ENCODE data around the gene PACRG.

The PACRG gene

DNA sequence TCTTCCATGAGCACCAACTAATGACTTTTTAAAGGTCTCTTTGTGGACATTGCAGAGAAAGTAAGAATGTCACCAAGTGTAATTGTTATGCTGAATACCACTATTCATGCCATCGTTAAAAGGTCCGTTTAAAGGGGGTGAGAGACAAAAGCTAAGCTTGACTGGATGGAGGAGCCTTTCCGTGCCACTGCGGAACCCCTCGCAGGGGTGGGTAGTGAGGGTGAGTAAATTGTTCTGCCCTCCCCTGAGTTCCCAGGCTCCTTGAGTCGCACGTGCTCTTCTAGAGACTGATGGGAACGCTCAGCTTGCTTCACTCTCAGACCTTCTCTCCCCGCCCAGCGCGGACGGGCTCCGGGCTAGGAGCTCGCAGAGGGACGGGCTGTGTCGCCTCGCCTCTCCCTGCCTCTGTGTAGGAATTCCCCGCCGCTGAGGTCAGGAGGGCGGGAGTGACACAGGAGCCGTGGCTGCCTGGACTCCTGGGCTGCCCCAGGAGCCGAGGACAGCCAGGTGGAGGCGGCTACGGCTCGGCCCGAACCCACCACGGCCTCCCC is 371.9 kb downstream of the PACRG start:
- DNase-seq (no peak), ATAC-seq (no peak)
- Mint-ChIP-seq H3K27ac (no peak overlapping the region), H3K27me3 (no peaks in the 10 kb centered on the region), H3K4me3 (no peak overlapping the region), H3K4me1 (no peaks in the 10 kb centered on the region), H3K9me3 (peaks cover 0 to 12% of the 10 kb centered on the region in 2 donors)

DNA sequence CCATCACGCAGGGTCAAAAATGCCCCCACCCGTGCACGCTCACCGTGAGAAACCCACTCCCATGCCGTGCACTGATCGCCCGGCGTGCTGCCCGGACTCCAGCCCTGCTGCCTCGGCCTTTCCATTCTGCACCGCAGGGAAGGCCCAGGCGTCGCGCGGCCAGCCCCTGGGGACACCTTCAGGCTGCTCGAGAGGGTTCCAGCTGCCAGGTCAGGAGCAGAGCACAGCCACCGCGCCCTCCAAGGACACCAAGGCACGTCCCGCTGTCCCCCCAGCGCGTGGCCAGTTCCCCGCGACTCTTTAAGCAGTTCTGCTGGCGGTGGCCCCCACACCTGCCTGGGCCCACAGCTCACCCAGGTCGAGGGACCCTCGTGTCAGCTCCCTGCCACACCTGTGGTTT is 372.5 kb downstream of the PACRG start:
- H3K27me3 Mint-ChIP-seq: no peaks in the 10 kb centered on the region
- no peaks in the 10 kb centered on the region for H3K4me1 Mint-ChIP-seq
- no peak overlapping the region for H3K27ac Mint-ChIP-seq
- no peak for DNase-seq
- ATAC-seq: no peak
- H3K4me3 Mint-ChIP-seq: no peak overlapping the region
- H3K9me3 Mint-ChIP-seq: peaks cover 0 to 12% of the 10 kb centered on the region in 2 donors

DNA sequence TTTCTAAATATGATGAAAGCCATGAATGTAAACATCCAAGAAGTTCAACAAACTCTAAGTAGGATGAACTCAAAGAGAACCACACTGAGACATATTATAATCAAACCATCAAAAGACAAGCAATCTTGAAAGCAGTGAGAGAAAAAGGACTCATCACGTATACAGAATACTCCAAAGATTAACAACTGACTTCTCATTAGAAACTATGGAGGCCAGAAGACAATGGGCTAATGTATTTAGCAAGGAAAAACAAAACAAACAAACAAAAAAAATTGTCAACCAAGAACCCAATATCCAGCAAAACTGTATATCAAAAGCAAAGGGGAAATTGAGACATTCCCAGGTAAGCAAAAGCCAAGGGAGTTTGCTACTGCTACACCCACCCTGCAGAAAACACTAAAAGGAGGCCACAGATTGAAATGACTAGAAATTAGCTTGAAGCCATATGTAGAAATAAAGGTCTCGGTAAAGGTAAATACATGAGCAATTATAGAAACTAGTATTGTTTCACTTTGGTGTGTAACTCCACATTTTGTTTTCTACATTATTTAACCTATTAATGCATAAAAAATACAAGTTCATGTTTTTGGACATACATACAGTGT is 385.7 kb downstream of the PACRG start:
- no peaks in the 10 kb centered on the region for H3K27me3 Mint-ChIP-seq
- DNase-seq: no peak
- ATAC-seq: no peak
- peaks cover 20 to 41% of the 10 kb centered on the region in 2 donors for H3K9me3 Mint-ChIP-seq
- no peak overlapping the region for H3K27ac Mint-ChIP-seq
- no peak overlapping the region for H3K4me3 Mint-ChIP-seq
- no peaks in the 10 kb centered on the region for H3K4me1 Mint-ChIP-seq

DNA sequence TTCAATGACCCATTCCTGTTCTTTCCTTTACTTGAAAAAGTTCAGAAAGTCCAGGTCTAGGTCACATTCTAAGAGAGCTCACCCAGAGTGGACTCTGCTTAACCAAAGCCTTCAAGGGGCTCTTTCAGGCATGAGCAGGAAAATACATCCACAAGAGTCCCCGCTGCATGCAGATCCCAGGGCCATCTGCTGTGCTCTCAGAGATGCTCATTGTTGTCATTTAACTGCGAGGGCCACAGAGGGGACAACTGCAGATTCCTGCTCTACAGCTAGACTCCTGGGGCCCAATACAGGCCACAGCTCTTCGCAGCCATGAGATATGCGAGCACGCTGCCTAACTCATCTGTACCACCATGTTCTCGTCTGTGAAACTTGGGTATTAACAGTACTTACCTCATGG is 391.2 kb downstream of the PACRG start:
- Mint-ChIP-seq H3K9me3 (peaks cover 6 to 36% of the 10 kb centered on the region in 2 donors), H3K4me1 (no peaks in the 10 kb centered on the region), H3K27ac (no peak overlapping the region), H3K27me3 (no peaks in the 10 kb centered on the region), H3K4me3 (no peak overlapping the region)
- no peak for ATAC-seq
- no peak for DNase-seq

DNA sequence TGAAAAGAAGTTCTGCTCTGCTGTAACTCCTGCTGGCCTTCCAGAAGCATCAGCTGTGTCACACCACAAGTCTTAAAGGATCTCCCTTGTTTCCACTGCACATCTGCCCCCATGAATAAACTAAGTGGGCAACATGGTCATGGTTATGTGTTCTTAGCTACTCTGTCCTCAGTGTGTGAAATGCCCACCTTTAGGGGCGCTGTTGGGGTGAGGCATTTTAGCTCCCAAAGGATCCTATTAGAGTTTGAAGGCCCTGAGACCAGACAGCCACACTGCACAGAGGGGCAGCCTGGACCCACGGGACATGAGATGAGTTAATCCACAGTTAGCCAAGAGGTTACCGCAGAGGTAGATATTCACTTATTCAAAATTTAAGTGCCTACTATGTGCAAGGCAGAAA is 392.4 kb downstream of the PACRG start:
- H3K27ac Mint-ChIP-seq: no peak overlapping the region
- H3K27me3 Mint-ChIP-seq: no peaks in the 10 kb centered on the region
- no peaks in the 10 kb centered on the region for H3K4me1 Mint-ChIP-seq
- peaks cover 6 to 33% of the 10 kb centered on the region in 2 donors for H3K9me3 Mint-ChIP-seq
- ATAC-seq (no peak), DNase-seq (no peak)
- H3K4me3 Mint-ChIP-seq: no peak overlapping the region

DNA sequence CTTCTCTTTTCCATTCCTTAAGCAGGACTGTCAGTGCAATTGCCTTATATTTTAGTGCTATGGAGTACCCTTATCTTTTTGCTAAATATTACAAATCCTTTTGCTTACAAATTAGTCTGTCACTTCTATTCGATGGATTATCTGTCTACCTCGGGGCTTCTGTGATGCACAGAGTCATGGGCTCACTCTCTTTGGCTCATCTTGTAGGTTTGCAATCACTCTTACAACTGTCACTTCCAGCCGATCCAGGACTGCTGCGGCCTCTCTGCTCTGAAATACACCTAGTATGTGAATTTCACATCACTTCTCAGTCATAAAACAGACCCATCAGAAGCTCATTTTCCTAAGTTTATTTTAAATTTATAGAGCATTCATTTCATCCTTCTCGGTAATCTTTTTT is 393.5 kb downstream of the PACRG start:
- no peaks in the 10 kb centered on the region for H3K27me3 Mint-ChIP-seq
- no peak for DNase-seq
- peaks cover 6 to 23% of the 10 kb centered on the region in 2 donors for H3K9me3 Mint-ChIP-seq
- no peaks in the 10 kb centered on the region for H3K4me1 Mint-ChIP-seq
- ATAC-seq: no peak
- H3K4me3 Mint-ChIP-seq: no peak overlapping the region
- H3K27ac Mint-ChIP-seq: no peak overlapping the region

DNA sequence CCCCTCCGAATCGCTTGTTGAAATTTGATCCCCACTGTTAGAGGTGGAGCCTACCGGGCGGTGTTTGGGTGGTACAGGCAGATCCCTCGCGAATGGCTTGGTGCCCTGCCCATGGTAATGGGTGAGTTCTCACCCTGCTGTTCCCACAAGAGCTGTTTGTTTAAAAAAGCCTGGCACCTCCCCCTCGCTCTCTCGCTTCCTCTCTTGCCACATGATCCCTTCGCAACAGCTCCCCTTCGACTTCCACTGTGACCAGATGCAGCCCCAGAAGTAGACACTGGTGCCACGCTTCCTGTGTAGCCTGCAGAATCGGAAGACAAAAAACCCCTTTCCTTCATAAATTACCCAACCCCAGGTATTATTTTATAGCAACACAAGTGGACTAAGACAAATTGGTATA is 394.6 kb downstream of the PACRG start:
- Mint-ChIP-seq H3K27me3 (no peaks in the 10 kb centered on the region), H3K27ac (no peak overlapping the region), H3K4me1 (no peaks in the 10 kb centered on the region), H3K9me3 (peaks cover 6 to 12% of the 10 kb centered on the region in 2 donors), H3K4me3 (no peak overlapping the region)
- ATAC-seq (peak; percentile 33), DNase-seq (no peak)

DNA sequence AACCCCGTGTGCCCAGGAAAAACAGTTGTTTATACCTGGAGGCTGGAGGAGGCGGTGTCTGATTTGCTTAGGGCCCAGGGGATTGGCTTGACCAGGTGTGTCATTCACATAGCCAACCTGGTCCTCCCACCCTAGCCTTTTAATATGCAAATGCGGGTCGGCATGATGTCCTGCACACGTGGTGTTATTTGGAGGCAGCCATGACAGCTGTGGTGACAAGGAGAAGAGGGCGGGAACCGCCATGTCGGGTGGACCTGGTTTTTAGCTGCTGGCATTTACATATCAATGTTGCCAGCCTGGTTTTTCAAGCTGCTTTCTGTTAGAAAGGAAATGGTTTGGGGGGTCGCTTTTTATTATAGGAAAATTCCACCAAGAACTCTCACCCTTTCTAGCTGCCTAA is 395.3 kb downstream of the PACRG start:
- Mint-ChIP-seq H3K27ac (no peak overlapping the region), H3K4me3 (no peak overlapping the region), H3K27me3 (no peaks in the 10 kb centered on the region), H3K9me3 (peaks cover 6 to 11% of the 10 kb centered on the region in 2 donors), H3K4me1 (no peaks in the 10 kb centered on the region)
- DNase-seq (no peak), ATAC-seq (no peak)

DNA sequence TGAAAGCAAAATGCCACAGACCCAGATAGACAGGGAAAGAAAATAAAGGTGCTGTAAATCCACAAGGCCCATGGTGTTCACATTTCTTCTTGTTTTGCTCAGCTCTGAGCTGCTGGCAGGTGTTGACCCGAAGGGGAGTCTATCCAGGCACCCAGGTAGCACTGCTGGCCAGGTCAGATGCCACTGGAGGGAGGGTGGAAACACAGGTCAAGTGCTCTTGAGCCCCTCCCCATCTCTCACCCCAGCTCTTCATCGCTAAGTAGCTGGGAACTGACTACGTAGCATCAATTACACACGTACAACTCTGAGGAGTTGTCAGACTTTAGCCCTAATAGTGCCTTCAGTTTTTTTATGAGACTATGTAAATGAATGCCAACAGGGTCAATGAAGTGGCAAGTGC is 399.0 kb downstream of the PACRG start:
- H3K4me1 Mint-ChIP-seq: no peaks in the 10 kb centered on the region
- no peak overlapping the region for H3K27ac Mint-ChIP-seq
- peaks cover 6 to 11% of the 10 kb centered on the region in 2 donors for H3K9me3 Mint-ChIP-seq
- DNase-seq: no peak
- H3K4me3 Mint-ChIP-seq: no peak overlapping the region
- no peaks in the 10 kb centered on the region for H3K27me3 Mint-ChIP-seq
- no peak for ATAC-seq

DNA sequence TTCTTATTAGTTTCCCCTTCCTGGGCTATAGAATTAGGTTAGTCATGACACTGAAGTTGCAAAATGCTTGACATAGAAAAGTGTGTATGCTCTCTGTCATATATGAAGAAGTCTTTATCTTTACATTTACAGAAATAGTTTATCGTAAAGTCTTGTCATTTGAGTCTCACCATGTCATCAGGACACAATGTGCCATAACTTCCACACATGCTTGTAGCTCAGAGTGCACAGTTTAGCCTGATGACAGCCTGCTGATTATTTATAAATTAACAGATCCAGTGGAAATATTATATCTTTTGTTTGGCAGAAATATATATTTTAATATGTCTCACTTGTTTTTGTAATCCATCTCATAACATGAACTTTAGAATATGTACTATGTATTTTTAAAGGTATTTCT is 399.8 kb downstream of the PACRG start:
- Mint-ChIP-seq H3K4me3 (no peak overlapping the region), H3K9me3 (peaks cover 1 to 6% of the 10 kb centered on the region in 2 donors), H3K27me3 (no peaks in the 10 kb centered on the region), H3K27ac (no peak overlapping the region), H3K4me1 (no peaks in the 10 kb centered on the region)
- ATAC-seq (no peak), DNase-seq (no peak)

DNA sequence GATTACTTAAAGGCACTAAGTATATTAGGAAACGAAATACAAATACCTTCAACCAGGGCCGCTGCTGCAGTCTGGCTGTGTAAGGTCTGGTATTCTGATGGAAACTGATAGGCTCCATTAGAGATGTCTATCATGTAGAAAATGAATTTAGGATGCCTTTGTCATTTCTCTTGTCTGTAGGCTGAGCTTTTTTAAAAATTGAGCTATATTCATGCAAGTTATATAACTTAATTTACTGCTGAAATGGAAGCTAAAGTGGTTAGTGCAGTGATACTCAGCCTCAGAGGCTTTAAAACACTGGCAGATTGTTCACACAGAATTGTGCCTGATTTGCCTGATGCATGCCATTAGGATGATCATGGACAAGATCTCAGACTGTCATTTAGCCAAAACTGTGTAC is 400.6 kb downstream of the PACRG start:
- H3K27me3 Mint-ChIP-seq: no peaks in the 10 kb centered on the region
- H3K27ac Mint-ChIP-seq: no peak overlapping the region
- H3K4me3 Mint-ChIP-seq: no peak overlapping the region
- no peak for ATAC-seq
- no peak for DNase-seq
- H3K4me1 Mint-ChIP-seq: no peaks in the 10 kb centered on the region
- H3K9me3 Mint-ChIP-seq: peaks cover 4 to 7% of the 10 kb centered on the region in 2 donors

DNA sequence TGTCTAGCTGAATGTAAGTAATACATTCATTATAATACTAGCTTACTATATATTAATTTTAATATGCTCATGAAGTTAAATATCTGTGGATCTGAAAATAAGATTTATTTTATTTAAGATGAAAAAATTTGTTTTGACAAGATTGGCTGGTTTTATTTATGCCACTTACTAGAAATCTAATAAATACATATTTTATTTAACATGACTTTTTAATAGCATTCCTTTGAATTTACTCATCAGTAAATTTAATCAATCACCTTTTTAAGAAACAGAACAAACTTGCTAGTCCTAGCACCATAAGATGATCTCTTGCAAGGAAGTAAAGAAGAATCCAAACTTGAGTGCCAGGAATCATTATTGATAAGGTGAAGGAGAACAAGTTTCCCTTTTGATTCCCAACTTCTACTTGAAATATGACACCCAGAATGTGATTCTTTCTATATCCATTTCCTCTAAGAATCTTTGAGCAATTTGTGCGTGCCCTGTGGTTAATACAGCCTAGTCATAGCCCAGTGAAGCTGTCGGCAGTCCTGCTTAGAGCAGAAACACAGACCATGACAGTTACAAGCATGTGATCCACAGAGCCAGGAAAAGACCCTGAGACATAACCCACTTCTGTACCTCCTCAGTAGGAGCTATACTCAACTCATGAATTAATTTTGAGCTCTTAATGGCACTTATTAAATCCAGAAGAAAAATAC is 404.4 kb downstream of the PACRG start:
- DNase-seq: no peak
- H3K27me3 Mint-ChIP-seq: peaks cover 2% of the 10 kb centered on the region
- no peaks in the 10 kb centered on the region for H3K4me1 Mint-ChIP-seq
- no peak overlapping the region for H3K4me3 Mint-ChIP-seq
- H3K9me3 Mint-ChIP-seq: peaks cover 4 to 7% of the 10 kb centered on the region in 2 donors
- ATAC-seq: no peak
- H3K27ac Mint-ChIP-seq: no peak overlapping the region

DNA sequence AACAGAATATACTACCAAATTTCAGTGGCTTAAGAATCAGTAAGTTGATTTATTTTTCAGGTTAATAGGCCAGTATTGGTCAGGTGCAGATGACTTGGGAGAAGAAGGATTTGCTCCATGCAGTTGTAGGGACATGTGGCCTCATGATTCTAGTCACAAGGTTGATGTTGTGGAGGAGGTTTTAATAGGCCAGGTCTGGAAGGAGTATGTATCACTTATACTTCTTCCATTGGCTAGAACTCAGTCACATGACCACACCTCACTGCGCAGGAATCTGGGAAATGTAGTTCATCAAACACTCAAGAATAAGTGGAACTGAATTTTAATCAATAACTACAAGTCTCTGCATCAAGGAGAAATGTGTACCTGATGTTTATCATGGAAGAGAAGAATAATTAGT is 405.2 kb downstream of the PACRG start:
- H3K27ac Mint-ChIP-seq: no peak overlapping the region
- peaks cover 8% of the 10 kb centered on the region for H3K27me3 Mint-ChIP-seq
- DNase-seq (no peak), ATAC-seq (no peak)
- peaks cover 4 to 7% of the 10 kb centered on the region in 2 donors for H3K9me3 Mint-ChIP-seq
- H3K4me3 Mint-ChIP-seq: no peak overlapping the region
- H3K4me1 Mint-ChIP-seq: no peaks in the 10 kb centered on the region

DNA sequence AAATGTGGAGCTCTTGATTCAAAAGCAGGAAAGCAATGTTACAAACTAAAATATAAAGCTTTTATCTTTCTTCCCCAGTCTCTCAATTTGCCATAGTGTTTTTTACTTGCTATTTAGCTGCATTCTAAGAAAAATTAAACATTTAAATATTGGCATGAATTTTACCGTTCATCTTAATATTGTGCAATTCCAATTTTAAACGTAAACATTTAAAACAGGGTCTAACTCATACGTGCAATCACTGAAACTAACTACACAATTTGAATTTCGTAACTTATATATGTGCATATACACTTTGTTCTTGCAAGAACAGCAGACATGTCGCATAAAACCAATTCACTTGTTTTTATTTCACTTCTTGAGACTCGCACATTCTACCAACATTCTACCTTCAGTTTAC is 405.9 kb downstream of the PACRG start:
- H3K27ac Mint-ChIP-seq: no peak overlapping the region
- H3K9me3 Mint-ChIP-seq: peaks cover 4 to 7% of the 10 kb centered on the region in 2 donors
- peaks cover 8% of the 10 kb centered on the region for H3K27me3 Mint-ChIP-seq
- H3K4me1 Mint-ChIP-seq: no peaks in the 10 kb centered on the region
- no peak for ATAC-seq
- H3K4me3 Mint-ChIP-seq: no peak overlapping the region
- no peak for DNase-seq

DNA sequence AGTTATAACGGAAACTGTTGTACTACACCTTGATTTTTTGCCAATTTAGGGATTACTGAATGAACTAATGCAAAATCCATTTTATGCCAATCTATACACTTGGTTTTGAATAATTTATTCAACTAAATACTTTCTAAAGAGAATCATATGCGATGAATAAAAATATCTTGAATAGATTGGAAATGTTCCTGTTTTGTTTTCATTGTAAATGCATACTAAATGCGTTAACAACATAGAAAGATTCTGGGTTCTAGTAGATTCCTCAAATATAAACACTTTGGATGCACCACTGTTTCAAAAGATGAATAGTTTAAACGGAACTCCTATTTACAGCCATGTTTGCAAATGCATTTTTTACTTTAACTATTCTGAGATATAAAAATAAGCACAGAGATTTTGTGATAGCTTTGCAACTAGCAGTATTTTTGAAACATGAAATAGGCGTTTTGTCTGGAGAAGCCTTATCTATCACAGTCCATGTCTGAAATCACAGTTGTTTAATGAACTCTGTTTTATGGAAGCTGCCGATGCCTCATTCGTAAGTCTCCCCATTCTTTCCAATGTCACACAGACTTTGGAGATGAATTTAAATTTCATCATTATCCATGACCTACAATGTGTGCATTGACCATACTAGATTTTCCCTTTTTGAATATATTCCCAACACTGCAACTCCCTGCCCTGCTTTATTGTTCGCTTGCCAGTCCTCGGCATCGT is 409.1 kb downstream of the PACRG start:
- no peak overlapping the region for H3K27ac Mint-ChIP-seq
- H3K4me3 Mint-ChIP-seq: no peak overlapping the region
- H3K27me3 Mint-ChIP-seq: peaks cover 8% of the 10 kb centered on the region
- H3K4me1 Mint-ChIP-seq: no peaks in the 10 kb centered on the region
- H3K9me3 Mint-ChIP-seq: peaks cover 4 to 7% of the 10 kb centered on the region in 2 donors
- DNase-seq (no peak), ATAC-seq (no peak)

DNA sequence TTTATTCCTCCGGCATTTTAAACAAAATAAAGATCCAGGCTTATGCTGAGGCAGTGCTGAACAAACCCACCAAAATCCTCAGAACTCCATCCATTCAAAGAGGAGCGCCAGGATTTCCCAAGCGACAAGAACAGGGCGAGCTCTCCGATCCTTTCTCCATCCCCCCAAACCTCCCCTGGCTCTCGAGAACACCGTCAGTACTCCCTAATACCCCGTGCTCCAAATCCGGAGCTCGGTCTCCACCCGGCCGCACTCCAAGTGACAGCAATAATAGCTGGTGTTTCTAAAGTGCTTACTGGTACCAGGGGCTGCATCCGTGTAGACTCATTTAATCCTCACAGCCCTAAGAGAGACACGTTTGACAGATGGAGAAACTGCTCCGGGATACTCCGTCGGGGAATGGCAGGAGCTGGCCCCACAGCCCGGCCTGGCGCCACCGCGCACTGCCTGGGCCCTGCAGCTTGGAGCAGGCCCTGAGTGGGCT is 409.7 kb downstream of the PACRG start:
- no peak for ATAC-seq
- DNase-seq: no peak
- H3K4me1 Mint-ChIP-seq: no peaks in the 10 kb centered on the region
- peaks cover 4 to 7% of the 10 kb centered on the region in 2 donors for H3K9me3 Mint-ChIP-seq
- H3K27ac Mint-ChIP-seq: no peak overlapping the region
- H3K27me3 Mint-ChIP-seq: peaks cover 8% of the 10 kb centered on the region
- H3K4me3 Mint-ChIP-seq: no peak overlapping the region

Data from stimulated activated naive CD8-positive, alpha-beta T cell treated with anti-CD3 and anti-CD28 coated beads, Interleukin-15, amount 100 ng/mL, for 72 hours (primary cell).